CD4-positive, alpha-beta T cell treated with Interleukin-15 for 1 hour (primary cell): Measurements from ENCODE around the gene CELSR1.

ENCODE experiments used
- DNase-seq: peaks from one replicate; pipeline ENCODE4 v3.0.0-alpha.2; 2020

Gene CELSR1

DNA sequence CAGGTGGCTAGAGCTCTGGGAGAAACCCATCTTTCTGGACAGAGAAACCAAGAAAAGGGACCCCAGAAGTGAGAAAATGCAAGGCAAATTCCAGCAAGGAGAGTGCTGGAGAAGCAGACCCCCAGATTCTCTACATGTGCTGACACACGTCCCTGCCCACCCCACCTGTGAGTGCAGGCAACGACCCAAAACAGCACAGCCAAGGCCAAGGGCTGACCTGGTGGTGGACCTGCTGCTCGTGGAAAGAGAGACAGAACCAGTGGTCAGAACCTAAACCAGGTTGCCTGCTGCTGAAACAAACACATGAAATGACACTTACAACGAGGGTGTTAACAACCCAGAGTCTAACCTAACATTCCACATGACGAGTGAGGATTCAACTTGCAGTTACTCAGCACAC, 177.3 kb downstream of the CELSR1 start:
- DNase-seq, result no peak

DNA sequence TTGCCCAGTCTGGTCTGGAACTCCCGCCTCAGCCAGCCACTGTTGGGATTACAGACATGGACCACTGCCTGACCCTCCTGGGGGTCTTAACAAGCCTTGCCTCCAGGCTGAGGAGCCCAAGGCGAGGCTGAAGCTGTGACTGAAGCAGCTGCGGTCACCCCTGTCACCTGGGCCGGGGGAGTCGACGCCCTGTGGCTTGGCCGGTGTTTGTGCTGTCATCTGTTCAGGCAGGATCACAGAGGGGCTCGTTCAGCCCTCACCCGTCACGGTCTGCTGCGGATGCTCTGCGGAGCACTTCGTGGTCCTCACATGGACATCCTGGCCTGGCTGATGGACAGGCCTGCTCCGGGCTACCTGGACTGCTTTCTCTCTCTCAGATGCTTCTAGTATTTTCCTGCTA, 178.1 kb downstream of the CELSR1 start:
- DNase-seq, result no peak

GRCh38 chr22:46358766-46359165, 178.7 kb downstream of the CELSR1 start:
- no peak for DNase-seq

GRCh38 chr22:46357711-46358520, 179.5 kb downstream of the CELSR1 start:
- no peak for DNase-seq

DNA sequence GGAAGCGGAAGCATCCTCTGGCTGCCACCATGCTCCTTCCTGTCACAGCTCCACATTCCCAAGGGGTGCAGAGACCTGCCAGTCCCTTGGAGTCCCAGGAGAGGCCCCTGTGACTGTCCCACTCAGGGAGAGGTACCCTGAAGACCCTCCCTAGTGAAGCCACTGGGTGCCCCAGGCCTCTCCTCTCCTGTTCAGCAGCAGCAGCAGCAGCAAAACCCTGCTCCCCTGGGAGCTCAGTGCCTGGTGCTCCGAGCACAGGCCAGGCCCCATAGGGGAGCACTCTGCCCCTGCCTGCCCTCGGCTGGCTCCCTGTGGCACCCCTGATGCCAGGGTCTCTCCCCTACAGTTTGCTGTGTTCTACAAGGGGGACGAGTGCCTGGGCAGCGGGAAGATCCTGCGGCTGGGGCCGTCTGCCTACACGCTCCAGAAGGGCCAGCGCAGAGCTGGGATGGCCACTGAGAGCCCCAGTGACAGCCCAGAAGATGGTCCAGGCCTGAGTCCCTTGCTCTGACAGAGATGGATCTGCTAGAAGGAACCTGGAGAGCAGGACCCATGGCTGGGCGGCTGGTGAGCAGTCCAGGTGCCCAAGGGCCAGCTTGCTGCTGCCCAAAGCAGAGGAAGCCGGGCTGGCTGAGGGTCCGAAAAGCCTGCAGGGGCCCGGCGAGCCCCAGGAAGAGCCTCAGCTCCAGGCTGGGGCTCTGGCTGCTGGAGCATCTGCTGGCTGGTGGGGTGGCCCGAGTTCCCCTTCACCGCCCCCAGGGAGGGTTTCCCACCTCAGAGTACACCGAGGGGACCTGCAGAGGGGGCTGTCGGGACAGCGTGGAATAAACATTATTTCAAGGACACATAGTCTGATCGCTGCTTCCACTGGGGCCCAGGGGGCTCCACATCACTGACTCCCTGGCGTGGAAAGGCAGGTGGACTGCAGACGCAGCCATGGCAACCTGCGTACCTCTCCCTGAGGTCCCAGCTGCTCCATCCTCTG, 180.6 kb downstream of the CELSR1 start:
- DNase-seq, result no peak

DNA sequence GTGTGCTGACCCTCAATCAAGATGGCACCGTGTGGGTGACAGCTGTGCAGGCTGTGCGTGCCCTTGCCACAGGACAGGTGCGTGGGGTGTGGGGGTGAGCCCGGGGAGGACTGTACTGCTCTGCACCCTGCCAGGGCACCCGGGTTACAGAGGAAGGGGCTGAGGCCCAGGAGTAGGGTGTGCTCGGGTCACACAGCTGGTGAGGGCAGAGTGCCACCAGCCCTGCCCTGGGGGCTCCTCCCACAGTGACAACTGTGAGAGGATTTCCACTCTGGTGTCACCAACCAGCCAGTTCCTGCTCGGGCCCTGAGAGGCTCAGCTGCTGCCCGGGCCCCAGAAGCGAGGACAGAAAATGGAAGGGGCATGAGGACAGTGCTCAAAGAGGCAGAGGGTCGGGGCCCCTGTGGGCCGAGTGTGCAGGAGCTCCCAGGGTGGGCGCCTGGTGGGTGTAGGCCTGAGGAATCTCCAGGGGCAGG, 181.4 kb downstream of the CELSR1 start:
- no peak for DNase-seq

GRCh38 chr22:46355369-46355995, 181.9 kb downstream of the CELSR1 start:
- DNase-seq, result peak; percentile 45

DNA sequence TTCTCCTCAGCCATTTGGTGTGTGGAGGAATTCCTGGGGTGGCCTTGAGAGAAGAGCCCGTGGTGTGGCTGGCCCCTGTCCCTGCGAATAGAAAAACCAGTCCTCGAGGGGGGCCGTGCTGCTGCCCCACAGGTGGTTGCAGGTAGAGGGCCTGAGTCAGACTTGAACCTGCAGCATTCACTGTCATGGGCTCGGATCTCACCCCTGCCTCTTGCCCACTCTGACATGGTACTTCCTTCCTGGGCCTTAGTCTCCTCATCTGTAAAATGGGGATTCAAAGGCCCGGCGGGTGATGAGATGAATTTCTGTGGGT, 182.5 kb downstream of the CELSR1 start:
- no peak for DNase-seq

DNA sequence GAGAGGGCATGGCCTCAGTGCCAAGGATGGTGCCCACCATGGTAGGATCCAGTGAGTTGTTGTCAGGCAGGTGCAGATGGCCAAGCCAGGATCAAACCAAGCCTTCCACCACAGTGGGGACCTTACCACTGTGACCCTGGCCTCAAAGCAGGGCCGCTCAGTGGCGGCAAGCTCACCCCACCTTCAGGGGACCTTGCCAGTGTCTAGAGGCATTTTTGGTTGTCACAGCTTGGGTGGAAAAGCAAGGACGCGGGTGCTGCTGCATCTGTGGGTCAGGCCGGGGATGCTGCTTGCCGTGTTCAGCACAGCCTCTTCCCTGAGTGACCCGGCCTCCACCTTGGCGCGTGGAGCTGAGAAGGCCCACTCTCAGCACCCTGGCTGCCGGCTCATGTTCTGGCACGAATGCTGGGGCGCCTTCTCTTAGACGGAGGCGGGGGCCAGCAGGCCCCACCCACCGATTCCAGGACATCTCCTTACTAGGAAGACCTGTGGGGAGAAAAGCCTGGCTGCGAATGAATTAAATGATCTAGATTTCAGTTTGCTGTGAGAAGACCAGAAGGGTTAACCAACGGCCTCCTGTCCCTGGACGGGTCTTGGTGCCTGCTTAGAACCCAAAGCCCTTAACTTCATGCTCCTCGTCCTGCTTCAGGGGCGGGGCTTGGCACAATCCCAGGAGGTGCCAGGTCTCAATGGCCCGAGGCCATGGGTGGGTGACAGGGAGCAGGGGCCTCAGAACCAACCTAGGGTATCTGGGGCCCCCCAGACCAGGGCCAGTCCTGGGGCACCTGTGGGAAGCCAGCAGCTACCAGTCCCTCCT, 183.0 kb downstream of the CELSR1 start:
- no peak for DNase-seq

GRCh38 chr22:46353483-46354105, 183.8 kb downstream of the CELSR1 start:
- DNase-seq, result no peak

GRCh38 chr22:46352691-46353386, 184.6 kb downstream of the CELSR1 start:
- DNase-seq, result no peak

DNA sequence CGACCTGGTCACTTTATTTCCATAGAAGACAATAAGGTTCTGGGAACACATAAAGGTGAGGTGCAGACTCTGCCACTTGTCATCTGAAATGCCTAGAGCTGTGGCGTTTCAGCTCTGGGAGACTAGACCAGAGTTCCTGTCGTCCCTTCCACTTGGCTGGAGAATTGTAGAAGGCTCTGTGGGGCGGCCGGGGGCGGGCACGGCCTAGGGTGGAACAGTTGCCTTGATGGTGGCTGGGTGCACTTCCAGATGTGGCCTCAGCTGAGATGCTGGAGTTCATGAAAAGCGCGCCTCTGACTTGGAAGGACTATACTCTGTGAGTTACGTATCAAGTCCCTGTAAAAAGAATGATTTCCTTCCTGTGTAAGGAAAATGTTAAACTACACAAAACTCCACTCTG, 185.1 kb downstream of the CELSR1 start:
- DNase-seq, result no peak

- no peak for DNase-seq
Observed at GRCh38 chr22:46351767-46352166, 185.7 kb downstream of the CELSR1 start.

GRCh38 chr22:46351131-46351735, 186.2 kb downstream of the CELSR1 start:
- DNase-seq, result no peak

DNA sequence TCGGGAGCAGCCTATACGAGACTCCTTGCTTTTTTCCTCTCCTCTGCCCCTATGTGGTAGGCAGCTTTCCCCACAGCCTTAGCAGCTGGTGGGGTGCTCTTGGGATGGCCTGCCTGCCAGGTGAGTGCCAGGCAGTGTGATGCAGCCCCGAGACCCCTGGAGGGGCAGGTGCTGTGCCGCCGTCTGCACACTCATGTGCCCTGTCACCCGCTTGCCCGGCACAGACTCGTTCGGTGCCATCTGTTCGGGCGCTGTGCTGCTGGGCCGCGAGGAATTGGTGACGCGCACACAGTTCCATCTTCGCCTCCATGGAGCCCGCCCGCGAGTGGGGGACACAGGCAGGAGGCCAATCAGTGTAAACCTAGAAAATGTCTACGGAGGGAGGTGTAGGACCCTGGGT, 186.8 kb downstream of the CELSR1 start:
- DNase-seq, result no peak

DNA sequence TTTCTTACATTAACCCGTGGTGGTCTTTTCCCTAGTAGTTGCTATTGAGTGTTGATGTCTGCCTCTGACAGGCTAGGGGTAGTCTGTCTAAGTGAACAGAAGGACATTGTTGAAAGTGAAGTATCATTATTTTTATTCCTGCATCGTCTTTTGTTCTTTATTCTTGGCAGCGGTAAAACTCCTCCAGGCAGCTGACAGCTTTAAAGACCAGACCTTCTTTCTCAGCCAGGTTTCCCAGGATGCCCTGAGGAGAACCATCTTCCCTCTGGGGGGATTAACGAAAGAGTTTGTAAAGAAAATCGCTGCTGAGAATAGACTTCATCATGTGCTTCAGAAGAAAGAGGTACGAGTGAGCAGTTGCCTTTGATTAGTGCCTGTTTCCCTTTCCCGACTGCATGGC, 187.3 kb downstream of the CELSR1 start:
- no peak for DNase-seq

GRCh38 chr22:46349681-46350080, 187.7 kb downstream of the CELSR1 start:
- no peak for DNase-seq

GRCh38 chr22:46349238-46349637, 188.2 kb downstream of the CELSR1 start:
- DNase-seq, result no peak

DNA sequence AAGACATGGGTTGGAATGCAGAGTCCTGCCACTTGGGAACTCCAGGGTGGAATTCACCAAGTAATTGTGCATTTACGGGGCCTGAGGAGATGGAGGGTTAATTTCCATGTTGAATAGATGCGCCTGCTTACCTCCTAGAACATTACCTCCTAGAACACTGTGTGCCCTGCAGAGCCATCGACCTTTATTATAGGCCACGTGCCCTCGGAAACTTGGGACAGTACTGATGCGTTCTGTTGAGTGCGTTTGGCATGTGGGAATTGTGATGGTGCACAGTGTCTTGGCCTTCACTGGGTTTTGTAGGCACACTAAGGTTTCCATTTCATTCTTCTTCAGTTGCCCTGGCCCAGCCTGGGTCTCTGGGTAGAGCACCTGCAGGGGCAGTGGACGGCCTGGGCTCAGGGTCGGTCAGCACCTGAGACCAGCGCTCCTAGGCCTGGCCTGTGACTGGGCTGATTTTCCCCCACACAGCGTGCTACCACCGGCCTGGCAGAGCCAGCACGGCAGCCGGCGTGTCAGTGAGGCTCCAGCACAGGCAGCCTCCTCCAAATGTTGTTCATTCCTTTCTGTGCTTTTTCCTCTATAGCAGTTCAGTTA, 189.2 kb downstream of the CELSR1 start:
- DNase-seq, result no peak

DNA sequence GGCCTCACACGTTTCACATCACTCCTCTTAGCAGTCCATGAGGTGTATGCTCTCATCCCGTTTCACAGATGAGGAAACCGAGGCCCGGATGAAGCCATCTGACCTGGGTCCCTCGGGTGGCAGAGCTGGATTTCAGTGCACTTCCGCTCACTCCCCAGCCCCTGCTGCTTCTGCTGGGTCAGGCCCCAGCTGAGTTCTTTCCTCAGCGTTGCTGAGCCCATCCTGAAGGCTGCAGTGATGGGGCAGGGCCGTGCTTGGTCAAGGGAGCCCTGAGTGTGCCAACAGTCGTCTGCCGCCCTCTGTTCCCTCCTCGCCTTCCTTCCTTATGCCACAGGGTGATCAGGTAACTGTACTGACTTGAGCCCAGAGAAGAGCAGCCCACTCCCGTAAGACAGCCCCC, 189.8 kb downstream of the CELSR1 start:
- no peak for DNase-seq
